Measurements from ENCODE around the gene RNF5.

DNA sequence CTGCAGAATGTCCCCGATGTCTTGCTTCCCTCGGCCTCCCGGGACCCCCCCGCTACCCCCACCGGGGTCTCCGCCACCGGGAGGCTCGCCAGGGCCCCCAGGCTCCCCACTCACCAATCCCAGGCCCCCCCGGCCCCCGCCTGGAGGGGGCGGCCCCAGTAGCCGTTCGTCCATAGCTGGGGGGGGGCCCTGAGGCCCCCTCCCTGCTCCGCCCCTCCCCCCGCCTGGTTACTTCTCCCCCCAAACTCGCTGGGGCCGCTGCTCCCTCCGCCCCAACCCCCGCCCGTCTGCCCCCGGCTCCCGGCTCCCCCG lies 11.5 kb downstream of the RNF5 start:
- TF ChIP-seq POLR2A (IDR thresholded peaks at IDR 0.05), result no peak
- TF ChIP-seq, protein P1, sequence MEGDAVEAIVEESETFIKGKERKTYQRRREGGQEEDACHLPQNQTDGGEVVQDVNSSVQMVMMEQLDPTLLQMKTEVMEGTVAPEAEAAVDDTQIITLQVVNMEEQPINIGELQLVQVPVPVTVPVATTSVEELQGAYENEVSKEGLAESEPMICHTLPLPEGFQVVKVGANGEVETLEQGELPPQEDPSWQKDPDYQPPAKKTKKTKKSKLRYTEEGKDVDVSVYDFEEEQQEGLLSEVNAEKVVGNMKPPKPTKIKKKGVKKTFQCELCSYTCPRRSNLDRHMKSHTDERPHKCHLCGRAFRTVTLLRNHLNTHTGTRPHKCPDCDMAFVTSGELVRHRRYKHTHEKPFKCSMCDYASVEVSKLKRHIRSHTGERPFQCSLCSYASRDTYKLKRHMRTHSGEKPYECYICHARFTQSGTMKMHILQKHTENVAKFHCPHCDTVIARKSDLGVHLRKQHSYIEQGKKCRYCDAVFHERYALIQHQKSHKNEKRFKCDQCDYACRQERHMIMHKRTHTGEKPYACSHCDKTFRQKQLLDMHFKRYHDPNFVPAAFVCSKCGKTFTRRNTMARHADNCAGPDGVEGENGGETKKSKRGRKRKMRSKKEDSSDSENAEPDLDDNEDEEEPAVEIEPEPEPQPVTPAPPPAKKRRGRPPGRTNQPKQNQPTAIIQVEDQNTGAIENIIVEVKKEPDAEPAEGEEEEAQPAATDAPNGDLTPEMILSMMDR (IDR thresholded peaks at IDR 0.05), result no peak
